A673 (cell line): ENCODE results near the gene NXPE4. TPM values are rescaled to one million over a fixed set of nuclear protein-coding genes. Genes with fewer than 3 reads are reported as not detected.

Experiments
- BruUV-seq: library from RNA; stranded (reverse); fragments of 400-500 nt; replicated peaks from 2 replicates; lab custom pipeline; 2021; lab: Mats Ljungman, UMichigan
- CTCF ChIA-PET: fragments of 300-600 bp; sonication (Branson Sonifier 250); formaldehyde crosslinking; loops from one replicate; lab custom pipeline; 2022; ENCODE audit warnings: antibody characterized with exemption; lab: Charles Lee
- POLR2A ChIA-PET: fragments of 300-600 bp; sonication (Branson Sonifier 250); formaldehyde crosslinking; loops from one replicate; lab custom pipeline; 2022; ENCODE audit warnings: antibody characterized with exemption; ENCODE audit not compliant: low non-redundant PET; lab: Charles Lee
- DNase-seq: peaks from one replicate; pipeline ENCODE4 v3.0.0-alpha.2; 2015; ENCODE audit warnings: low spot score
- H3K27ac ChIP-seq: fragments of 200-600 bp; sonication (generic); 2 replicates; pipeline ENCODE4 v1.5.1; 2016; ENCODE audit warnings: mixed run types, low read depth, mild to moderate bottlenecking, mixed read lengths, antibody characterized with exemption, low read length; ENCODE audit not compliant: poor library complexity, severe bottlenecking
- H3K27me3 ChIP-seq: fragments of 200-600 bp; sonication (generic); replicated peaks from 2 replicates; pipeline ENCODE4 v1.6.1; 2017; ENCODE audit warnings: mixed run types, low read depth, mild to moderate bottlenecking, mixed read lengths, antibody characterized with exemption, low read length; ENCODE audit not compliant: insufficient read depth, poor library complexity
- H3K36me3 ChIP-seq: fragments of 200-600 bp; sonication (generic); 2 replicates; pipeline ENCODE4 v1.6.1; 2016; ENCODE audit warnings: mixed run types, mild to moderate bottlenecking, mixed read lengths, antibody characterized with exemption, low read length; ENCODE audit not compliant: insufficient read depth, poor library complexity, severe bottlenecking
- H3K4me1 ChIP-seq: fragments of 200-600 bp; sonication (generic); 2 replicates; pipeline ENCODE4 v1.6.1; 2017; ENCODE audit warnings: mixed run types, mild to moderate bottlenecking, mixed read lengths, antibody characterized with exemption, low read length; ENCODE audit not compliant: insufficient read depth, poor library complexity, severe bottlenecking
- H3K4me3 ChIP-seq: fragments of 200-600 bp; sonication (generic); 2 replicates; pipeline ENCODE4 v1.5.1; 2016; ENCODE audit warnings: low read depth, mixed run types, mild to moderate bottlenecking, mixed read lengths, low read length; ENCODE audit not compliant: poor library complexity, severe bottlenecking
- H3K9me3 ChIP-seq: fragments of 200-600 bp; sonication (generic); 2 replicates; pipeline ENCODE4 v1.6.1; 2016; ENCODE audit warnings: mixed run types, low read depth, mild to moderate bottlenecking, mixed read lengths, antibody characterized with exemption, low read length; ENCODE audit not compliant: poor library complexity, severe bottlenecking
- CTCF ChIP-seq: fragments of 300-800, 200-600 bp; sonication (generic); conservative IDR thresholded peaks from 2 replicates; pipeline ENCODE4 v1.5.1; 2017; ENCODE audit warnings: low read depth, mild to moderate bottlenecking, antibody characterized with exemption, low read length, moderate library complexity, mixed read lengths
- EZH2 ChIP-seq: fragments of 200-600 bp; sonication (generic); IDR thresholded peaks from 2 replicates; pipeline ENCODE4 v1.6.1; 2017; ENCODE audit warnings: borderline replicate concordance, low read depth, mild to moderate bottlenecking, mixed read lengths, antibody characterized with exemption, low read length; ENCODE audit not compliant: poor library complexity, severe bottlenecking
- intact Hi-C: fragments of 100-400 bp; cut with micrococcal nuclease; formaldehyde crosslinking; loops from one replicate; pipeline ENCODE4 v1.10.0; 2022; ENCODE audit not compliant: unreplicated experiment
- total RNA-seq: library from RNA; stranded (reverse); gene quantifications from 2 replicates; pipeline ENCODE4 v1.2.3, GENCODE V29; 2021

Gene NXPE4
- total RNA-seq, 1 experiment from 2014 or later: not detected

- BruUV-seq: no TSS peak
- H3K36me3 ChIP-seq: no peaks in the 10 kb centered on the region
- H3K4me1 ChIP-seq: no peaks in the 10 kb centered on the region
- ChIA-PET CTCF (no interaction called here), POLR2A (no interaction called here)
- H3K27ac ChIP-seq: no peak overlapping the region
- peaks cover 4% of the 10 kb centered on the region for H3K27me3 ChIP-seq
- H3K9me3 ChIP-seq: peaks cover 4% of the 10 kb centered on the region
- DNase-seq: no peak
- intact Hi-C loops: no loop called here
- no peak overlapping the region for H3K4me3 ChIP-seq
- TF ChIP-seq EZH2 (no peak), CTCF (no peak)
Observed at GRCh38 chr11:114524122-114524521, 71.5 kb downstream of the NXPE4 start.

DNA sequence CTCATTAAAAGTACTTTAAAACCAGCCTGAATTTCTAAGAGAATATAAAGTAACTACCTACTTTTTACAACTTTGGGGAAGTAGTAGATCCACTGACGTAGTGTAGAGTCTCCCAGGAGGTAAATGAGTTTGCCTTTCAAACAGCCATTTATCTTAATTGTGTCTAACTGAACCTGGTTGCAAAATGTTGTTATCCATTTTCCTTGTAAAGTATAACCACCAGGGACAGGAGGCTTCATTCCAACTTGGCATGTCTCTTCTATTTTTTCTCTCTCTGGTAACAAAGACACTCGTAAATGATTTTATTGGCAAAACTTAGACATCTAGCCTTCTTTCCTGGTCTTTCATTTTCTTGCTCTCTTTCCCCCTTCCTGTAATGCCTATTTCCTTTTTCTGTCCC is 72.8 kb downstream of the NXPE4 start:
- TF ChIP-seq EZH2 (no peak), CTCF (no peak)
- POLR2A ChIA-PET: no interaction called here
- CTCF ChIA-PET: no interaction called here
- intact Hi-C loops: no loop called here
- Histone ChIP-seq H3K36me3 (no peaks in the 10 kb centered on the region), H3K9me3 (peaks cover 4% of the 10 kb centered on the region), H3K4me1 (no peaks in the 10 kb centered on the region), H3K4me3 (no peak overlapping the region), H3K27me3 (peaks cover 4% of the 10 kb centered on the region), H3K27ac (no peak overlapping the region)
- no TSS peak for BruUV-seq
- no peak for DNase-seq

Other genes with a start within 250 kb of the NXPE4 start
- 7.4 and 11.4 TPM in 2 replicates for gene C11orf71, start 195.3 kb downstream of the NXPE4 start, total RNA-seq
- gene RBM7, start 195.1 kb downstream of the NXPE4 start, total RNA-seq: 37.0 and 41.1 TPM in 2 replicates
- 119 TPM in 2 replicates for gene REXO2, start 156.3 kb downstream of the NXPE4 start, total RNA-seq
- not detected in 2 replicates for gene NXPE1, start 35.9 kb downstream of the NXPE4 start, total RNA-seq
- gene NXPE2, start 82.7 kb upstream of the NXPE4 start, total RNA-seq: not detected in 2 replicates